HG03025 (cell line): Measurements from ENCODE around the gene TPCN2.

Source experiments
- ATAC-seq: cut with Tn5 transposase; IDR thresholded peaks from one replicate; pipeline ENCODE4 v1.9.1; 2021; ENCODE audit warnings: mild to moderate bottlenecking, moderate library complexity; ENCODE audit not compliant: unreplicated experiment, low FRiP score

Gene TPCN2

GRCh38 chr11:69107413-69107812 lies 58.7 kb downstream of the TPCN2 start:
- ATAC-seq, result no peak

- ATAC-seq, result no peak
Observed at GRCh38 chr11:69108030-69108429, 59.3 kb downstream of the TPCN2 start.

GRCh38 chr11:69108559-69108958 lies 59.8 kb downstream of the TPCN2 start:
- no peak for ATAC-seq

- no peak for ATAC-seq
Observed at GRCh38 chr11:69109101-69109500, 60.4 kb downstream of the TPCN2 start.

GRCh38 chr11:69110451-69110850 lies 61.7 kb downstream of the TPCN2 start:
- no peak for ATAC-seq

- ATAC-seq, result no peak
Observed at GRCh38 chr11:69111624-69112542, 63.2 kb downstream of the TPCN2 start.

- ATAC-seq, result no peak
Observed at GRCh38 chr11:69113226-69113625, 64.5 kb downstream of the TPCN2 start.

- no peak for ATAC-seq
Observed at GRCh38 chr11:69113646-69114340, 65.1 kb downstream of the TPCN2 start.

- no peak for ATAC-seq
Observed at GRCh38 chr11:69114362-69114761, 65.6 kb downstream of the TPCN2 start.

- ATAC-seq, result no peak
Observed at GRCh38 chr11:69114811-69115523, 66.2 kb downstream of the TPCN2 start.

- no peak for ATAC-seq
Observed at GRCh38 chr11:69115586-69116560, 67.1 kb downstream of the TPCN2 start.

GRCh38 chr11:69116671-69117070 lies 67.9 kb downstream of the TPCN2 start:
- no peak for ATAC-seq

GRCh38 chr11:69119190-69119589 lies 70.5 kb downstream of the TPCN2 start:
- ATAC-seq, result no peak

GRCh38 chr11:69120096-69120875 lies 71.6 kb downstream of the TPCN2 start:
- no peak for ATAC-seq

- ATAC-seq, result no peak
Observed at GRCh38 chr11:69121021-69121420, 72.3 kb downstream of the TPCN2 start.

- ATAC-seq, result no peak
Observed at GRCh38 chr11:69121621-69122325, 73.0 kb downstream of the TPCN2 start.

GRCh38 chr11:69122326-69122629 lies 73.5 kb downstream of the TPCN2 start:
- ATAC-seq, result no peak

GRCh38 chr11:69122630-69123431 lies 74.1 kb downstream of the TPCN2 start:
- no peak for ATAC-seq
